ENCODE data around the gene ANO4.

- TF ChIP-seq CTCF (IDR thresholded peaks at IDR 0.05 in 4 of 5, conservative IDR thresholded peaks at IDR 0.05 in 1 of 5) (no peak), POLR2A (IDR thresholded peaks at IDR 0.05) (no peak)
These were observed 27.2 kb upstream of the ANO4 start for GRCh38 chr12:100767371-100767770.

Data from gastrocnemius medialis (tissue), 4 donors.